Endothelial cell of umbilical vein (primary cell): ENCODE measurements around the gene OR52M1. TPM values are rescaled to one million over a fixed set of nuclear protein-coding genes. Genes with fewer than 3 reads are reported as not detected.

Experiments
- BruUV-seq: library from RNA; stranded (reverse); fragments of 400-500 nt; replicated peaks from 2 replicates; lab custom pipeline; 2021; lab: Mats Ljungman, UMichigan
- CTCF ChIA-PET: fragments of 300-600, 350-600 bp; sonication (Branson Sonifier 250); formaldehyde crosslinking; loops from one replicate; lab custom pipeline; 2021; ENCODE audit warnings: antibody characterized with exemption, inconsistent platforms; lab: Charles Lee
- POLR2A ChIA-PET: fragments of 300-600, 350-600 bp; sonication (Branson Sonifier 250); formaldehyde crosslinking; loops from one replicate; lab custom pipeline; 2021; ENCODE audit warnings: antibody characterized with exemption, inconsistent platforms; lab: Charles Lee
- DNase-seq: peaks from one replicate; pipeline ENCODE4 v3.0.0-alpha.2; 2011; ENCODE audit warnings: low read depth, low spot score
- FAIRE-seq: peaks from 2 replicates; lab custom pipeline; 2011; peaks lifted over from hg19 to GRCh38; lab: Jason Lieb, UNC
- H2AFZ ChIP-seq: 2 replicates; pipeline ENCODE4 v1.6.0; 2012; ENCODE audit warnings: low read depth, low read length, control low read depth, inconsistent platforms
- H3K27ac ChIP-seq: 2 replicates; pipeline ENCODE4 v1.5.1; 2011; ENCODE audit warnings: low read depth, mild to moderate bottlenecking, control low read depth, low read length, moderate library complexity; ENCODE audit not compliant: insufficient read depth
- H3K27me3 ChIP-seq, 2 experiments: 2 replicates each; pipeline versions ENCODE4 v1.6.0 to v1.6.1; 2011; ENCODE audit warnings: low read length in 2 of 2, mixed read lengths in 1 of 2; ENCODE audit not compliant: control insufficient read depth in 2 of 2, insufficient read depth in 2 of 2
- H3K36me3 ChIP-seq, 2 experiments: 2 replicates in 1 of 2; 3 replicates in 1 of 2; pipeline ENCODE4 v1.5.1; 2011; ENCODE audit warnings: low read length in 2 of 2, mild to moderate bottlenecking in 1 of 2, moderate library complexity in 1 of 2; ENCODE audit not compliant: control insufficient read depth in 2 of 2, insufficient read depth in 2 of 2; ENCODE audit errors: extremely low read depth in 1 of 2
- H3K4me1 ChIP-seq: 3 replicates; pipeline ENCODE4 v1.5.1; 2011; ENCODE audit warnings: mild to moderate bottlenecking, low read length; ENCODE audit not compliant: control insufficient read depth, insufficient read depth; ENCODE audit errors: extremely low read depth
- H3K4me2 ChIP-seq: 2 replicates; pipeline ENCODE4 v1.6.1; 2011; ENCODE audit warnings: low read length, control low read depth, mixed read lengths; ENCODE audit not compliant: insufficient read depth
- H3K4me3 ChIP-seq, 3 experiments: fragments of 200-600 bp in 1 of 3; sonication (generic), shearing (Covaris generic) in 1 of 3; replicated peaks in 1 of 3; 2 replicates each; pipeline ENCODE4 v1.5.1; 2011 to 2016; ENCODE audit warnings: control low read depth in 3 of 3, low read length in 3 of 3, mild to moderate bottlenecking in 2 of 3, inconsistent platforms in 1 of 3, low read depth in 1 of 3, moderate library complexity in 1 of 3; ENCODE audit not compliant: insufficient read depth in 1 of 3
- H3K79me2 ChIP-seq: 2 replicates; pipeline ENCODE4 v1.6.0; 2012; ENCODE audit warnings: low read length, inconsistent platforms; ENCODE audit not compliant: control insufficient read depth, insufficient read depth
- H3K9ac ChIP-seq: replicated peaks from 2 replicates; pipeline ENCODE3; 2011; ENCODE audit warnings: low read length, control low read depth; ENCODE audit not compliant: insufficient read depth; ENCODE audit errors: extremely low read depth
- H3K9me1 ChIP-seq: replicated peaks from 3 replicates; pipeline ENCODE4 v1.6.0; 2011; ENCODE audit warnings: mild to moderate bottlenecking, low read length; ENCODE audit not compliant: control insufficient read depth, insufficient read depth; ENCODE audit errors: extremely low read depth
- H3K9me3 ChIP-seq: replicated peaks from 2 replicates; pipeline ENCODE4 v1.5.1; 2012; ENCODE audit warnings: low read length, inconsistent platforms; ENCODE audit not compliant: control insufficient read depth, insufficient read depth
- H4K20me1 ChIP-seq: replicated peaks from 2 replicates; pipeline ENCODE3; 2011; ENCODE audit warnings: mild to moderate bottlenecking, low read length; ENCODE audit not compliant: control insufficient read depth, insufficient read depth; ENCODE audit errors: extremely low read depth
- EZH2 ChIP-seq: IDR thresholded peaks from 2 replicates; pipeline ENCODE4 v1.6.1; 2012; ENCODE audit warnings: borderline replicate concordance, low read depth, mild to moderate bottlenecking, moderate library complexity, low read length, inconsistent platforms; ENCODE audit not compliant: severe bottlenecking
- FOS ChIP-seq: IDR thresholded peaks from 2 replicates; pipeline ENCODE4 v1.6.1; 2011; ENCODE audit warnings: mild to moderate bottlenecking, low read length, moderate library complexity, borderline replicate concordance; ENCODE audit not compliant: insufficient read depth
- GATA2 ChIP-seq: IDR thresholded peaks from 2 replicates; pipeline ENCODE4 v1.7.0; 2011; ENCODE audit warnings: low read depth, mild to moderate bottlenecking, moderate library complexity, mixed read lengths, low read length; ENCODE audit not compliant: insufficient read length, insufficient read depth
- JUN ChIP-seq: IDR thresholded peaks from 2 replicates; pipeline ENCODE4 v1.6.1; 2011; ENCODE audit warnings: borderline replicate concordance, low read depth; ENCODE audit not compliant: insufficient read length, insufficient read depth
- MAX ChIP-seq: IDR thresholded peaks from 2 replicates; pipeline ENCODE4 v1.6.1; 2011; ENCODE audit not compliant: insufficient read depth, insufficient read length
- MYC ChIP-seq: IDR thresholded peaks from one replicate; pipeline ENCODE4 v1.6.1; 2011; ENCODE audit warnings: mild to moderate bottlenecking, low read depth, low read length
- POLR2A ChIP-seq: IDR thresholded peaks from 2 replicates; pipeline ENCODE4 v1.6.1; 2012; ENCODE audit warnings: low read depth, mild to moderate bottlenecking, control low read depth, low read length
- POLR2AphosphoS5 ChIP-seq: IDR thresholded peaks from 2 replicates; pipeline ENCODE4 v1.6.1; 2012; ENCODE audit warnings: low read depth, mild to moderate bottlenecking, control low read depth, low read length, moderate library complexity; ENCODE audit not compliant: insufficient read depth
- dilution Hi-C: fragments of 300-500 bp; cut with MboI; formaldehyde crosslinking; loops from one replicate; pipeline ENCODE4 v1.15.0; 2019; ENCODE audit warnings: low sequenced_read_pairs; ENCODE audit not compliant: extremely low pct_ligation_motif_present
- intact Hi-C: fragments of 100-400 bp; cut with micrococcal nuclease; formaldehyde crosslinking; loops from one replicate; pipeline ENCODE4 v1.10.0; 2022
- polyA plus RNA-seq, 4 experiments: library from polyadenylated mRNA; depleted of rRNA in 3 of 4; stranded (reverse) in 3 of 4; unstranded in 1 of 4; fragments of >200 nt; gene quantifications; 2 replicates each; pipeline versions ENCODE4 v1.2.1 to v1.2.3, GENCODE V29; 2011 to 2012; ENCODE audit warnings: missing spikeins in 1 of 4
- total RNA-seq: library from RNA; stranded (reverse); gene quantifications from 2 replicates; pipeline ENCODE4 v1.2.3, GENCODE V29; 2021
- TF ChIP-seq, protein P1 (sequence below), 2 donors: IDR thresholded peaks; 1 replicate in 1 of 2; 2 replicates in 1 of 2; pipeline ENCODE4 v1.5.1; 2011; ENCODE audit warnings: low read length in 2 of 2, mild to moderate bottlenecking in 2 of 2, moderate library complexity in 2 of 2, control low read depth in 1 of 2, inconsistent platforms in 1 of 2, low read depth in 1 of 2; ENCODE audit not compliant: insufficient read depth in 1 of 2; ENCODE audit errors: extremely low read depth in 1 of 2

OR52M1 gene
- total and polyA plus RNA-seq, 2 donors (not counting 3 experiments of a cell fraction or from before 2014, with no cell fraction given): not detected

DNA sequence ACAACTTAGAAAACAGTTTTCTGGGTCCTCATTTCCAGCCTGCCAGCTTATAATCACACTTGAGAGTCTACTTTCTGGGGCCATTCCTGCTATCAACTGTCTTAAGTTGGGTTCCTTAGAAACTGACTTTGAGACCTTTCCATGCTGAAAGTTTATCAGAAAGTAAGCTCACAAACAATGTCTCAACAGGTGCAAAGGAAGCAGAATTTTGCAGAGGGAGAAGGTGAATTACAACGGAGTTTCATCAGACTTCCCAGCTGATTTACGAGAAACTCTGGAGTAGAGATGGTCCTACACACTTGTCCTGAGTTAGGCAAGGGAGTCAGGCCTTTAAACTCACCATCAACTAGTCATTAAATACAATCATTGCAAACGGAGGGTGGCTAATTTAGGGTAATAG is 31.9 kb downstream of the OR52M1 start:
- Histone ChIP-seq H3K4me3 (no peak overlapping the region), H3K9me1 (no peaks in the 10 kb centered on the region), H3K9ac (no peak overlapping the region), H3K4me1 (no peaks in the 10 kb centered on the region), H2AFZ (no peak overlapping the region), H3K27ac (no peak overlapping the region), H3K27me3 (no peaks in the 10 kb centered on the region), H3K36me3 (no peaks in the 10 kb centered on the region), H4K20me1 (no peaks in the 10 kb centered on the region), H3K9me3 (no peaks in the 10 kb centered on the region), H3K79me2 (no peaks in the 10 kb centered on the region), H3K4me2 (no peak overlapping the region)
- dilution Hi-C loops: no loop called here
- POLR2A ChIA-PET: no interaction called here
- BruUV-seq: no TSS peak
- FAIRE-seq (no peak), DNase-seq (no peak)
- CTCF ChIA-PET: no interaction called here
- intact Hi-C loops: no loop called here
- TF ChIP-seq POLR2A (no peak), EZH2 (no peak), POLR2AphosphoS5 (no peak), GATA2 (no peak), MYC (no peak), FOS (no peak), MAX (no peak), JUN (no peak)
- TF ChIP-seq, protein P1, sequence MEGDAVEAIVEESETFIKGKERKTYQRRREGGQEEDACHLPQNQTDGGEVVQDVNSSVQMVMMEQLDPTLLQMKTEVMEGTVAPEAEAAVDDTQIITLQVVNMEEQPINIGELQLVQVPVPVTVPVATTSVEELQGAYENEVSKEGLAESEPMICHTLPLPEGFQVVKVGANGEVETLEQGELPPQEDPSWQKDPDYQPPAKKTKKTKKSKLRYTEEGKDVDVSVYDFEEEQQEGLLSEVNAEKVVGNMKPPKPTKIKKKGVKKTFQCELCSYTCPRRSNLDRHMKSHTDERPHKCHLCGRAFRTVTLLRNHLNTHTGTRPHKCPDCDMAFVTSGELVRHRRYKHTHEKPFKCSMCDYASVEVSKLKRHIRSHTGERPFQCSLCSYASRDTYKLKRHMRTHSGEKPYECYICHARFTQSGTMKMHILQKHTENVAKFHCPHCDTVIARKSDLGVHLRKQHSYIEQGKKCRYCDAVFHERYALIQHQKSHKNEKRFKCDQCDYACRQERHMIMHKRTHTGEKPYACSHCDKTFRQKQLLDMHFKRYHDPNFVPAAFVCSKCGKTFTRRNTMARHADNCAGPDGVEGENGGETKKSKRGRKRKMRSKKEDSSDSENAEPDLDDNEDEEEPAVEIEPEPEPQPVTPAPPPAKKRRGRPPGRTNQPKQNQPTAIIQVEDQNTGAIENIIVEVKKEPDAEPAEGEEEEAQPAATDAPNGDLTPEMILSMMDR (IDR thresholded peaks at IDR 0.05; ENCODE audit: extremely low read depth in 1 of 2, insufficient read depth in 1 of 2, low read depth in 1 of 2, low read length in 2 of 2): no peak
